OCI-LY7 (cell line): ENCODE results near the gene HES2.

Experiments
- CTCF ChIP-seq: fragments of 200-600 bp; sonication (generic); conservative IDR thresholded peaks from 2 replicates; pipeline ENCODE4 v1.5.1; 2014; ENCODE audit warnings: mild to moderate bottlenecking, antibody characterized with exemption, low read length, moderate library complexity, mixed read lengths
- EZH2phosphoT487 ChIP-seq: fragments of 200-600 bp; sonication (generic); IDR thresholded peaks from 2 replicates; pipeline ENCODE4 v1.6.1; 2018; ENCODE audit warnings: low read depth, borderline replicate concordance, mild to moderate bottlenecking, mixed run types, antibody characterized with exemption, low read length, moderate library complexity, mixed read lengths

- TF ChIP-seq CTCF = no peak
- TF ChIP-seq EZH2phosphoT487 = no peak
Observed at GRCh38 chr1:6365047-6365446, 54.7 kb downstream of the HES2 start.
